ENCODE data around the gene CENPL.
"Not testable (repeated sequence)": the region's sequence is repeated elsewhere in the genome, so short reads cannot be mapped to it uniquely, and the experiment has no call there.

Gene CENPL

GRCh38 chr1:173860065-173860464, 35.4 kb upstream of the CENPL start:
- H3K4ac ChIP-seq (ENCODE audit: low read depth, low read length) = no peak overlapping the region
- H3K4me3 ChIP-seq (ENCODE audit: low read length) = no peak overlapping the region
- no CpG with 5 or more reads among the region's 1 CpG for WGBS (ENCODE audit: extremely low coverage, insufficient coverage, low lambda C conversion rate)
- peaks cover 4% of the 10 kb centered on the region for H3K79me2 ChIP-seq (ENCODE audit: control insufficient read depth, insufficient read depth, low read length)
- peaks cover 9% of the 10 kb centered on the region for H3K36me3 ChIP-seq (ENCODE audit: control insufficient read depth, insufficient read depth, low read length)
- no peak overlapping the region for H3K27ac ChIP-seq (ENCODE audit: low read depth, low read length)
- no peak overlapping the region for H3K23ac ChIP-seq (ENCODE audit: low read length)
- no peak overlapping the region for H2BK120ac ChIP-seq (ENCODE audit: low read depth, low read length)
- no peaks in the 10 kb centered on the region for H3K27me3 ChIP-seq (ENCODE audit: insufficient read depth, low read length, poor library complexity)
- DNase-seq = no peak
- H4K5ac ChIP-seq (ENCODE audit: low read length) = no peak overlapping the region
- H3K56ac ChIP-seq (ENCODE audit: low read length) = no peak overlapping the region
- no peak overlapping the region for H2AK5ac ChIP-seq (ENCODE audit: low read length)
- no peaks in the 10 kb centered on the region for H3K4me1 ChIP-seq (ENCODE audit: control insufficient read depth, low read depth, low read length)
- H4K8ac ChIP-seq (ENCODE audit: low read depth, low read length) = no peak overlapping the region
- H2BK15ac ChIP-seq (replicated peaks; ENCODE audit: low read depth) = no peak overlapping the region
- no peak overlapping the region for H2BK5ac ChIP-seq (ENCODE audit: low read length)
- no peak overlapping the region for H3K18ac ChIP-seq (ENCODE audit: low read length)
- no peak overlapping the region for H3K4me2 ChIP-seq (ENCODE audit: low read length)
- H3K79me1 ChIP-seq (ENCODE audit: low read length) = no peaks in the 10 kb centered on the region
- no peak overlapping the region for H3K9ac ChIP-seq (ENCODE audit: low read length)

- not testable (repeated sequence) for H4K5ac ChIP-seq (ENCODE audit: low read length)
Observed at GRCh38 chr1:173859547-173859946, 34.9 kb upstream of the CENPL start.

DNA sequence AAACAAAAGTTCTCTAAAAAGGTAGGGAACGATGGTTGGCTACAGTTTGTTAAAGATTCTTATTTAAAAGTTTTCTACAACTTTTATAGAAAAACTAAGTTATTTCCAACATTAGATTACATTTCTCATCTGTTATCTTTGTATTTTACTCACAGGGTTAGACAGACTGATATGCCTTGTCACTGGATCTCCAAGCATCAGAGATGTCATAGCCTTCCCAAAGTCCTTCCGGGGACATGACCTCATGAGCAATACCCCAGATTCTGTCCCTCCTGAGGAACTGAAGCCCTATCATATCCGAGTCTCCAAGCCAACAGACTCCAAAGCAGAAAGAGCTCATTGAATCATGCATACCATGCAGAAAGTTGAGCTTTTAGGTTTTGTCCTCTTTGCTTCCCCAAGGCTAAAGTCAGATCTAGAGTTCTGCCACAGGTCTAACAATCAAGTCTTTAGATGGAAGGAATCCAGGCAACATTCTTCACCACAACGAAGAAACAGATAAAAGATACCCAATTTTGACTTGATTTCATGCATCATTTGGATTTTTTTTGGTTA, 32.8 kb upstream of the CENPL start:
- Histone ChIP-seq H3K27ac (ENCODE audit: low read depth, low read length) (no peak overlapping the region), H3K79me1 (ENCODE audit: low read length) (no peaks in the 10 kb centered on the region), H3K23ac (ENCODE audit: low read length) (no peak overlapping the region), H3K4ac (ENCODE audit: low read depth, low read length) (no peak overlapping the region), H4K5ac (ENCODE audit: low read length) (no peak overlapping the region), H4K8ac (ENCODE audit: low read depth, low read length) (no peak overlapping the region), H3K18ac (ENCODE audit: low read length) (no peak overlapping the region), H3K9ac (ENCODE audit: low read length) (no peak overlapping the region), H3K56ac (ENCODE audit: low read length) (no peak overlapping the region), H3K4me1 (ENCODE audit: control insufficient read depth, low read depth, low read length) (peaks cover 6% of the 10 kb centered on the region), H3K27me3 (ENCODE audit: insufficient read depth, low read length, poor library complexity) (no peaks in the 10 kb centered on the region), H3K36me3 (ENCODE audit: control insufficient read depth, insufficient read depth, low read length) (peaks cover 1% of the 10 kb centered on the region), H2AK5ac (ENCODE audit: low read length) (no peak overlapping the region), H3K4me2 (ENCODE audit: low read length) (no peak overlapping the region), H3K4me3 (ENCODE audit: low read length) (no peak overlapping the region), H2BK5ac (ENCODE audit: low read length) (no peak overlapping the region), H2BK15ac (replicated peaks; ENCODE audit: low read depth) (no peak overlapping the region), H3K79me2 (ENCODE audit: control insufficient read depth, insufficient read depth, low read length) (no peaks in the 10 kb centered on the region), H2BK120ac (ENCODE audit: low read depth, low read length) (no peak overlapping the region)
- no CpG with 5 or more reads among the region's 4 CpGs for WGBS (ENCODE audit: extremely low coverage, insufficient coverage, low lambda C conversion rate)
- no peak for DNase-seq

More at GRCh38 chr1:173859547-173859946, 34.9 kb upstream of the CENPL start:
- H3K4ac ChIP-seq (ENCODE audit: low read depth, low read length); H2BK120ac ChIP-seq (ENCODE audit: low read depth, low read length); H3K79me2 ChIP-seq (ENCODE audit: control insufficient read depth, insufficient read depth, low read length); H2AK5ac ChIP-seq (ENCODE audit: low read length); H3K56ac ChIP-seq (ENCODE audit: low read length); H3K4me1 ChIP-seq (ENCODE audit: control insufficient read depth, low read depth, low read length); H3K27ac ChIP-seq (ENCODE audit: low read depth, low read length); H3K18ac ChIP-seq (ENCODE audit: low read length); H3K79me1 ChIP-seq (ENCODE audit: low read length); H3K4me2 ChIP-seq (ENCODE audit: low read length); H3K9ac ChIP-seq (ENCODE audit: low read length); H2BK5ac ChIP-seq (ENCODE audit: low read length); H3K27me3 ChIP-seq (ENCODE audit: insufficient read depth, low read length, poor library complexity); DNase-seq; H3K36me3 ChIP-seq (ENCODE audit: control insufficient read depth, insufficient read depth, low read length); H2BK15ac ChIP-seq (replicated peaks; ENCODE audit: low read depth); H3K4me3 ChIP-seq (ENCODE audit: low read length); H4K8ac ChIP-seq (ENCODE audit: low read depth, low read length); H3K23ac ChIP-seq (ENCODE audit: low read length): not testable (repeated sequence)
- WGBS (ENCODE audit: extremely low coverage, insufficient coverage, low lambda C conversion rate) = no CpG with 5 or more reads among the region's 5 CpGs

GRCh38 chr1:173856903-173857302, 32.2 kb upstream of the CENPL start:
- Histone ChIP-seq H3K27me3 (ENCODE audit: insufficient read depth, low read length, poor library complexity) (no peaks in the 10 kb centered on the region), H3K79me2 (ENCODE audit: control insufficient read depth, insufficient read depth, low read length) (no peaks in the 10 kb centered on the region), H2BK5ac (ENCODE audit: low read length) (no peak overlapping the region), H4K8ac (ENCODE audit: low read depth, low read length) (no peak overlapping the region), H3K18ac (ENCODE audit: low read length) (no peak overlapping the region), H2BK15ac (replicated peaks; ENCODE audit: low read depth) (no peak overlapping the region), H3K56ac (ENCODE audit: low read length) (no peak overlapping the region), H3K36me3 (ENCODE audit: control insufficient read depth, insufficient read depth, low read length) (peaks cover 1% of the 10 kb centered on the region), H3K4ac (ENCODE audit: low read depth, low read length) (no peak overlapping the region), H3K4me1 (ENCODE audit: control insufficient read depth, low read depth, low read length) (peaks cover 6% of the 10 kb centered on the region), H4K5ac (ENCODE audit: low read length) (no peak overlapping the region), H3K23ac (ENCODE audit: low read length) (no peak overlapping the region), H3K27ac (ENCODE audit: low read depth, low read length) (no peak overlapping the region), H3K4me3 (ENCODE audit: low read length) (no peak overlapping the region), H3K9ac (ENCODE audit: low read length) (no peak overlapping the region), H3K79me1 (ENCODE audit: low read length) (no peaks in the 10 kb centered on the region), H2AK5ac (ENCODE audit: low read length) (no peak overlapping the region), H2BK120ac (ENCODE audit: low read depth, low read length) (no peak overlapping the region), H3K4me2 (ENCODE audit: low read length) (no peak overlapping the region)
- no peak for DNase-seq
- no CpG with 5 or more reads among the region's 2 CpGs for WGBS (ENCODE audit: extremely low coverage, insufficient coverage, low lambda C conversion rate)

GRCh38 chr1:173856014-173856413, 31.3 kb upstream of the CENPL start:
- no peak overlapping the region for H4K5ac ChIP-seq (ENCODE audit: low read length)
- H3K27ac ChIP-seq (ENCODE audit: low read depth, low read length) = no peak overlapping the region
- H3K4me2 ChIP-seq (ENCODE audit: low read length) = no peak overlapping the region
- no peak overlapping the region for H3K4me3 ChIP-seq (ENCODE audit: low read length)
- no peak overlapping the region for H2BK15ac ChIP-seq (replicated peaks; ENCODE audit: low read depth)
- no peak overlapping the region for H4K8ac ChIP-seq (ENCODE audit: low read depth, low read length)
- H3K36me3 ChIP-seq (ENCODE audit: control insufficient read depth, insufficient read depth, low read length) = peaks cover 3% of the 10 kb centered on the region
- no peak overlapping the region for H2BK5ac ChIP-seq (ENCODE audit: low read length)
- H2BK120ac ChIP-seq (ENCODE audit: low read depth, low read length) = no peak overlapping the region
- no CpG with 5 or more reads among the region's 1 CpG for WGBS (ENCODE audit: extremely low coverage, insufficient coverage, low lambda C conversion rate)
- no peaks in the 10 kb centered on the region for H3K79me2 ChIP-seq (ENCODE audit: control insufficient read depth, insufficient read depth, low read length)
- H3K79me1 ChIP-seq (ENCODE audit: low read length) = no peaks in the 10 kb centered on the region
- no peak overlapping the region for H3K56ac ChIP-seq (ENCODE audit: low read length)
- H3K9ac ChIP-seq (ENCODE audit: low read length) = no peak overlapping the region
- H3K4ac ChIP-seq (ENCODE audit: low read depth, low read length) = no peak overlapping the region
- no peak overlapping the region for H2AK5ac ChIP-seq (ENCODE audit: low read length)
- peaks cover 6% of the 10 kb centered on the region for H3K4me1 ChIP-seq (ENCODE audit: control insufficient read depth, low read depth, low read length)
- no peak for DNase-seq
- H3K23ac ChIP-seq (ENCODE audit: low read length) = no peak overlapping the region
- no peaks in the 10 kb centered on the region for H3K27me3 ChIP-seq (ENCODE audit: insufficient read depth, low read length, poor library complexity)
- no peak overlapping the region for H3K18ac ChIP-seq (ENCODE audit: low read length)

DNA sequence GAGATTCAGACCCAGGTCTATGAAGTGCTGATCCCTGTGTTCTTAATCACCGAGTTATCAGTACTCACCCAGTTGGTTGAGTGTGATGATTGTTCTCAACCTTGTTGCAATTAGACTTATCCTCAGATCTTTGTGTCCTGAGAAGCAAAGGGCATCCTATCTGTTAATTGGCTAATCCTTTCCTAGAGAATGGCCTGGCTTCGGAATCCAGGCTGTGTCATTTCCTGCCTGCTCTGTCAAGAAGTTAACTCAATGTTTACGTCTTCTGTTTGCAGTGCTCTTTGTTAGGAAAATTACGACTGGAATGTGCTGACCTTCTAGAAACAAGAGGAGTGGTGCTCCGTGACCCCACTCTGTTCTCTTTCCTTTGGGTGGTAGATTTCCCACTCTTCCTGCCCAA, 28.4 kb upstream of the CENPL start:
- H3K18ac ChIP-seq (ENCODE audit: low read length) = peak overlapping the region; percentile 86
- H3K27ac ChIP-seq (ENCODE audit: low read depth, low read length) = peak overlapping the region; percentile 88
- H2AK5ac ChIP-seq (ENCODE audit: low read length) = no peak overlapping the region
- H3K56ac ChIP-seq (ENCODE audit: low read length) = peak overlapping the region; percentile 70
- H3K36me3 ChIP-seq (ENCODE audit: control insufficient read depth, insufficient read depth, low read length) = peaks cover 3% of the 10 kb centered on the region
- no peak overlapping the region for H3K4ac ChIP-seq (ENCODE audit: low read depth, low read length)
- WGBS (ENCODE audit: extremely low coverage, insufficient coverage, low lambda C conversion rate) = no CpG with 5 or more reads among the region's 5 CpGs
- peak overlapping the region; percentile 26 for H3K9ac ChIP-seq (ENCODE audit: low read length)
- no peak overlapping the region for H3K4me3 ChIP-seq (ENCODE audit: low read length)
- H3K79me2 ChIP-seq (ENCODE audit: control insufficient read depth, insufficient read depth, low read length) = no peaks in the 10 kb centered on the region
- H3K4me2 ChIP-seq (ENCODE audit: low read length) = no peak overlapping the region
- H2BK5ac ChIP-seq (ENCODE audit: low read length) = peak overlapping the region; percentile 59
- H3K79me1 ChIP-seq (ENCODE audit: low read length) = no peaks in the 10 kb centered on the region
- peak; percentile 99 for DNase-seq
- H3K27me3 ChIP-seq (ENCODE audit: insufficient read depth, low read length, poor library complexity) = no peaks in the 10 kb centered on the region
- peak overlapping the region; percentile 87 for H2BK15ac ChIP-seq (replicated peaks; ENCODE audit: low read depth)
- H4K8ac ChIP-seq (ENCODE audit: low read depth, low read length) = no peak overlapping the region
- H4K5ac ChIP-seq (ENCODE audit: low read length) = no peak overlapping the region
- peaks cover 6% of the 10 kb centered on the region for H3K4me1 ChIP-seq (ENCODE audit: control insufficient read depth, low read depth, low read length)
- no peak overlapping the region for H2BK120ac ChIP-seq (ENCODE audit: low read depth, low read length)
- no peak overlapping the region for H3K23ac ChIP-seq (ENCODE audit: low read length)

Data from mesendoderm (in vitro differentiated cells).